HG03060 (cell line): Measurements from ENCODE around the gene INSRR.

Experiments
- ATAC-seq: cut with Tn5 transposase; IDR thresholded peaks from one replicate; pipeline ENCODE4 v1.9.1; 2021; ENCODE audit warnings: low read depth, moderate number of reproducible peaks; ENCODE audit not compliant: unreplicated experiment

The INSRR gene

GRCh38 chr1:156858959-156859522 lies at the start of gene INSRR:
TSS of gene INSRR (minus strand) at chr1:156859117. CDS start at chr1:156858621, 496 bp downstream.
- ATAC-seq = no peak

- ATAC-seq = no peak
These were observed 49.6 kb upstream of the INSRR start for GRCh38 chr1:156908541-156908940.

GRCh38 chr1:156906206-156906906 lies 47.4 kb upstream of the INSRR start:
- no peak for ATAC-seq

GRCh38 chr1:156905651-156906050 lies 46.7 kb upstream of the INSRR start:
- no peak for ATAC-seq

GRCh38 chr1:156905176-156905575 lies 46.3 kb upstream of the INSRR start:
- no peak for ATAC-seq

- ATAC-seq = no peak
These were observed 45.5 kb upstream of the INSRR start for GRCh38 chr1:156904187-156904959.

GRCh38 chr1:156903328-156904091 lies 44.6 kb upstream of the INSRR start:
- ATAC-seq = no peak

- ATAC-seq = no peak
These were observed 43.3 kb upstream of the INSRR start for GRCh38 chr1:156901966-156902915.

- ATAC-seq = no peak
These were observed 42.6 kb upstream of the INSRR start for GRCh38 chr1:156901590-156901900.

- ATAC-seq = no peak
These were observed 42.1 kb upstream of the INSRR start for GRCh38 chr1:156900896-156901589.

GRCh38 chr1:156899956-156900718 lies 41.2 kb upstream of the INSRR start:
- ATAC-seq = no peak

GRCh38 chr1:156898971-156899664 lies 40.2 kb upstream of the INSRR start:
- ATAC-seq = no peak

GRCh38 chr1:156898161-156898566 lies 39.2 kb upstream of the INSRR start:
- ATAC-seq = no peak

- ATAC-seq = no peak
These were observed 38.3 kb upstream of the INSRR start for GRCh38 chr1:156897078-156897825.

- no peak for ATAC-seq
These were observed 37.6 kb upstream of the INSRR start for GRCh38 chr1:156896490-156897033.

GRCh38 chr1:156895927-156896326 lies 37.0 kb upstream of the INSRR start:
- ATAC-seq = no peak

- ATAC-seq = no peak
These were observed 36.5 kb upstream of the INSRR start for GRCh38 chr1:156895455-156895812.
